ENCODE measurements around the gene TECRL.

Gene TECRL, protein sequence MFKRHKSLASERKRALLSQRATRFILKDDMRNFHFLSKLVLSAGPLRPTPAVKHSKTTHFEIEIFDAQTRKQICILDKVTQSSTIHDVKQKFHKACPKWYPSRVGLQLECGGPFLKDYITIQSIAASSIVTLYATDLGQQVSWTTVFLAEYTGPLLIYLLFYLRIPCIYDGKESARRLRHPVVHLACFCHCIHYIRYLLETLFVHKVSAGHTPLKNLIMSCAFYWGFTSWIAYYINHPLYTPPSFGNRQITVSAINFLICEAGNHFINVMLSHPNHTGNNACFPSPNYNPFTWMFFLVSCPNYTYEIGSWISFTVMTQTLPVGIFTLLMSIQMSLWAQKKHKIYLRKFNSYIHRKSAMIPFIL

GRCh38 chr4:64409300-64409699 is at the start of gene TECRL:
TSS of gene TECRL (minus strand) at chr4:64409450. CDS start at chr4:64409351, 99 bp downstream.
- no peak for DNase-seq (ENCODE audit: extremely low read depth in 1 of 2, low read depth in 1 of 2)

- no peak for DNase-seq (ENCODE audit: extremely low read depth in 1 of 2, low read depth in 1 of 2)
Measured at GRCh38 chr4:64432674-64433073, 23.4 kb upstream of the TECRL start.

- DNase-seq (ENCODE audit: extremely low read depth in 1 of 2, low read depth in 1 of 2), result no peak
Measured at GRCh38 chr4:64430933-64431332, 21.7 kb upstream of the TECRL start.

DNA sequence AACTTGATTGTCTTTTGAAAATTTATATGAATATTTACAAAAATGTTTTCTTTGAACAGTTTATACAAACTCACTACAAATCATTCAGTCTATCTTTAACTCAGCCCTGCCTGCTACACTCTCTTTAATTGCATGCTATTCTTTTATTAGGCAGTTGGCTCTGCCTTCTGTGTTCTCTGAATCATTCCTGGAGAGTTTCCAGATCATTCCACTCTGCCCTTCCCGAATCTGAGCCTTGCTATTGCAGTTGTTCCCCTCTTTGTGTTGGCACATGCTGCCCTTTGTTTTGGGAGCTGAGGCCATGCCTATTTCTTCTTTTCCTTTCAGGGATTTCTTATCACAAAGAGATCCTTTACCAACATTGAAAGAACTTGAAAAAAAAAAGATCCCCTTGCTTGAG is 8.7 kb upstream of the TECRL start:
- DNase-seq (ENCODE audit: extremely low read depth in 1 of 2, low read depth in 1 of 2), result no peak

- DNase-seq (ENCODE audit: extremely low read depth in 1 of 2, low read depth in 1 of 2), result no peak
Measured at GRCh38 chr4:64407000-64407399, 2.2 kb downstream of the TECRL start.

- DNase-seq (ENCODE audit: extremely low read depth in 1 of 2, low read depth in 1 of 2), result no peak
Measured at GRCh38 chr4:64405761-64406160, 3.5 kb downstream of the TECRL start.

- no peak for DNase-seq (ENCODE audit: extremely low read depth in 1 of 2, low read depth in 1 of 2)
Measured at GRCh38 chr4:64402684-64403083, 6.6 kb downstream of the TECRL start.

DNA sequence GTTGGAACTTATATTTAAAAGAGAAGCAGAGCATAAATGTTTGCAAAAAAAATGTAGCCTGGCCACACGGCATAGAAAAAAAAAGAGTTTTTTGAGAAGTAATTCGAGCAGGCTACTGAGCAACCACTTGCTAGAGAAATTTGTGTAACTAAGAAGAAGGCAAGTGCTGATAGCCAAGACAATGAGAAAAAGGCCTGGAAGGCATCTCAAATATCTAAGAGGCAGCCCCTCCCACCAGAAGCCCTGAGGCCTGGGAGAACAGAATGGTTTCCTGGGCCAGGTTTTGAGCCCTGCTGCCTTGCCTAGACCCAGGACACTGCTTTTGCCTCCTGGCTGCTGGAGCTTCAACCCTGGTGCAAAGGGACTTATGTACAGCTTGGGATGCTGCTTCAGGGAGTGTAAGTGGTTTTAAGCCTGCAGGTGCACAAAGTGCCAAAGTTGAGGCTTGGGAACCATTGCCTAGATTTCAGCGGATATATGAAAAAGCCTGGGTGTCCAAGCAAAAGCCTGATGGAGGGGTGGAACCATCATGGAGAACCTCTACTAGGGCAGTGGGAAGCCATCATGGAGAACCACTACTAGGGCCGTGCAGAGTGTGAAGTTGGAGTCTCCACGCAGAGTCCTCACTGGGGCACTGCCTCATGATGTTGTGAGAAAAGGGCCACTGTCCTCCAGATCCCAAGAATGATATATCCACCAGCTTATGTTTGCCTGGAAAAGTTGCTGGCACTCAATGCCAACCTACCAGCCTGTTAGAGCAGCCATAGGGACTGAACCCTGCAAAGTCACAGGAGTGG is 9.7 kb downstream of the TECRL start:
- no peak for DNase-seq (ENCODE audit: extremely low read depth in 1 of 2, low read depth in 1 of 2)

DNA sequence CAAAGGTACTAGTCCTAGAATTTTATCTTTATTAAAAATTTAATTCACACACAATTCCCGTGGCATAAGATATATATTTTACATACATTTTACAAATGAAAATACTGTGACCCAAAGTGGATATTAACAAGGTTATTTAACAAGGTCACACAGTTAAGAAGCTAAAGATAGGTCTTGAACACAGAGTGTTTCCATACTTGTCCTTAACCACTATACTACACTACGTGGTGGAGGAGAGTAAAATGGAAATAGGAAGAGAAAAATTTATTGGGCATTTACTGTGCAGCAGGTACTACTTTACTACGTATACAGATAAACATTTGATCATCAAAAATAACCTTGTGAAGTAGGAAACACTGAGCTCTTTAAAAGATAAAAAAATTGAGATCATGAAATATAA is 14.8 kb downstream of the TECRL start:
- no peak for DNase-seq (ENCODE audit: extremely low read depth in 1 of 2, low read depth in 1 of 2)

DNA sequence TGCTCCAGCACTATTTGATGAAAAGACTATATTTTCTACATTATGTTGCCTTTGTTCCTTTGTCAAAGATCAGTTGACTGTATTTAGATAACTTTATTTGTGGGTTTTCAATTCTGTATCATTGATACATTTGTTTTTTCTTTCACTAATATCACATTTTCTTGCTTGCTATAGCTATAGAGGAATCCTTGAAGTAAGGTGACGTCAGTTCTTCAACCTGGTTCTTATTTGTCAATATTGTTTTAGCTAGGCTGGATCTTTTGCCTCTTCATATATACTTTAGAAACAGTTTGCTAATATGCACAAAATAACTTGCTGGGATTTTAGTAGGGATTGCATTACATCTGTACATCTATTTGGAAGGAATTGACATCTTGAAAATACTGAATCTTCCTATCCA is 21.0 kb downstream of the TECRL start:
- no peak for DNase-seq (ENCODE audit: extremely low read depth in 1 of 2, low read depth in 1 of 2)

- DNase-seq (ENCODE audit: extremely low read depth in 1 of 2, low read depth in 1 of 2), result no peak
Measured at GRCh38 chr4:64385220-64385619, 24.0 kb downstream of the TECRL start.

DNA sequence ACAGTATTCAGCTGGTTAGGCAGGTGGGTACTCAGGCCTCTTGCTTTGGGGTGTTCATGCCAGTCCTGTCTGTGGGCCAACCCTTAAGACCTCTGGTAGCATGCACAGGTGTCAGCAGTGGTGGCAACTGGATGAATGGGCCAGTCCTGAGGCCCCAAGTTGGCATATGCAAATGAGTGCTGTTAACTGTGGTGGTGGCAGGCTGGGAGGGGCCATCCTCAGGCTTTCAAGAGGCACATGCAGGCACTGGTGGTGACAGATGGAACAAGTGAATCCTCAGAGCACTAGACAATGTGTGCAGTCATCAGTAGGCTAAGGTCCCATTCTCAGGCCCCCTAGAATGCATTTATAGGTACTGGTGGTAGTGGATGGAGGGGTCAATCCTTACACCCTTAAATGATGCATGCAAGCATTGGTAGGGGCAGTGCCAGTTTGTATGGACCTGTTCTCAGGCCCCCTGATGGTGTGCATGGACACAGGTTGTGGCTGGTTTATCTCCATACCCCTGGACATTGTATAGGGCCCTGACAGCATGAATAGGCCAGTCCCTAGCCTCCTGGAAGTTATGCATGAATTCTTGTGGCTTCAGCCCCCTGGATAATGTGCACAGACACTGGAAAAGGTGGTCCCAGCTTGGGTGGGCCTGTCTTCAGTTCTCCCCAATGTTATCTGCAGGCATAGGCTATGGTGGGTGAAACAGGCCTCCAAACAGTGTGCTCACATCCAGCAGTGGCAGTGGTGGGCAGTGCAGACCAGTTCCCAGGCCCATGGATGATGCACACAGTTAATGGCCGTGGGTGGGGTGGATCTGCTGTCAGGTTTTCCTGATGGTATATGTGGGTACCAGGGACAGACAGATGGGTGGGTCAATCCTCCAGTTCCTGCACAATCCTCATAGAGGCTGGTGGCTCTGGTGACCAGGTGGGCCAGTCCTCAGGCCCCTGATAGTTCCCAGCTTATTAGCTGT is 24.7 kb downstream of the TECRL start:
- DNase-seq (ENCODE audit: extremely low read depth in 1 of 2, low read depth in 1 of 2), result no peak

GRCh38 chr4:64368741-64369140 is 40.5 kb downstream of the TECRL start:
- DNase-seq (ENCODE audit: extremely low read depth in 1 of 2, low read depth in 1 of 2), result no peak

- no peak for DNase-seq (ENCODE audit: extremely low read depth in 1 of 2, low read depth in 1 of 2)
Measured at GRCh38 chr4:64361399-64361740, 47.9 kb downstream of the TECRL start.

DNA sequence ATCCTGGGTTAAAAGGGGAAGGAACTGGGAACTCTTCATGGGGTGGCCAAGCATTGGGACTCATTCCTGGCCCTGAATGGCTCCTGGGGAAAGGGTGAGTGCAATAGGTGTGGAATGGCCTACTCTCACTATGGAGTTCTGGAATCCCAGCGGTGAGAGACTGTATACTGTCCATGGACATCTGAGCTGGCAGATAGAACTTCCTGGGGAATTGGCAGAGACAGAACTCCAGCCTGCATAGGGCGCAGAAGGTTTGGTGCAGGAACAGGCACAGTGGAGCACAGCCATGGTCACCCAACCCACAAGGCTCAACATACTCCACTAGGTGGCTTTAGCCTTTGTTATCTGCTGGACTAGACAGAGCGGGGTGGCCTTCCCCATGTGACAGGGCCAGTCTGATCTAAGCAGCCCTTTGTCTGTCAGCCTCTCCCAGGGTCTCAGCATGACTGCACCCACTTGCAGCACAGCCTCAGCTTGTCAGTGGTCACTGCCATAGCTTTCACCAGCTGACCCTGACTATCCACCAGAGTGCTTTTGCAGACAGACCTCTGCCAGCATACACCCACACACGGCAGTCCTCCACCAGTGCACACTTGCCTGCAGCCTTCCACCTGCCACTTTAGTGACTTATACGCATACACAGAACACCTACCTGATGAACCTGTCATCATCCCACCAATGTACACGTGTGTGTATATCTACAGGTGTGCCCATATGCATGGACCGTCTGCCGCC is 48.4 kb downstream of the TECRL start:
- DNase-seq (ENCODE audit: extremely low read depth in 1 of 2, low read depth in 1 of 2), result no peak

GRCh38 chr4:64359489-64359888 is 49.8 kb downstream of the TECRL start:
- DNase-seq (ENCODE audit: extremely low read depth in 1 of 2, low read depth in 1 of 2), result no peak

DNA sequence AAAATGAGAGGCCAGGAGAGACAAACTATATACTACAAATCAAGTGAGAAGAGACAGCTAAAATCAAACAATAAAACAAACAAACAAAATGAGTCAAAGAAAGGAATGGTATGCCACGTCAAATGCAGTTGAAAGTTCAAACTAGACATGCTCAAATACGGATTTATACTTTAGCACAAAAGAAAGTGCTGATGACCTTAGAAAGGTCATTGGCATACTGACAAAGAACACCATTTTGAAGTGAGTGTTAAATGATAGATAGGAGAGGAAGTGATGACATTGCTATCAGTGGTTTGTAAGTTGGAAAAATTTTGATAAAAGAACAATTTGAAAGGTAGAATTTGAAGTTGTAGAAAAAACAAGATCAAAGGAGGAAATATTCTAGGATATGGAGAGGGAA is 55.3 kb downstream of the TECRL start:
- no peak for DNase-seq (ENCODE audit: extremely low read depth in 1 of 2, low read depth in 1 of 2)

DNA sequence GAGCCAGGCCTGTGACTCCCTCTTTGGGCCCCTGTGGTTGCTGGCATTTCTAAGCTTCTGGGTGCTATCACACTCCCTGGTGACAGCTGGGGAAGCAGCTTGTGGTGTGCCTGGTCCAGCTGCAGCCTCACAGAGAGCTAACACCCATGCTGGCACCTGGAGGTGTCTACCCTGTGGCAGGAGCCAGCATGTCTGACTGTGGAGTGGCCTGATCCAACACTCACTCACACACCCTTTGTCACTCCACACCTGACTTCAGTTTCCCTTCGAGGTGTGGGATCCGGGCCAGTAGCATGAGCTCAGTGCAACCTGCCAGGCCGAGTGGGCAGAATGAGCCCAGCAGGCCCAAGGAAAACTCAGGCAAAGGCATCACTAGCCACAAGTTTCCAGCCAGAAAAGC is 67.5 kb downstream of the TECRL start:
- DNase-seq (ENCODE audit: extremely low read depth in 1 of 2, low read depth in 1 of 2), result no peak

DNA sequence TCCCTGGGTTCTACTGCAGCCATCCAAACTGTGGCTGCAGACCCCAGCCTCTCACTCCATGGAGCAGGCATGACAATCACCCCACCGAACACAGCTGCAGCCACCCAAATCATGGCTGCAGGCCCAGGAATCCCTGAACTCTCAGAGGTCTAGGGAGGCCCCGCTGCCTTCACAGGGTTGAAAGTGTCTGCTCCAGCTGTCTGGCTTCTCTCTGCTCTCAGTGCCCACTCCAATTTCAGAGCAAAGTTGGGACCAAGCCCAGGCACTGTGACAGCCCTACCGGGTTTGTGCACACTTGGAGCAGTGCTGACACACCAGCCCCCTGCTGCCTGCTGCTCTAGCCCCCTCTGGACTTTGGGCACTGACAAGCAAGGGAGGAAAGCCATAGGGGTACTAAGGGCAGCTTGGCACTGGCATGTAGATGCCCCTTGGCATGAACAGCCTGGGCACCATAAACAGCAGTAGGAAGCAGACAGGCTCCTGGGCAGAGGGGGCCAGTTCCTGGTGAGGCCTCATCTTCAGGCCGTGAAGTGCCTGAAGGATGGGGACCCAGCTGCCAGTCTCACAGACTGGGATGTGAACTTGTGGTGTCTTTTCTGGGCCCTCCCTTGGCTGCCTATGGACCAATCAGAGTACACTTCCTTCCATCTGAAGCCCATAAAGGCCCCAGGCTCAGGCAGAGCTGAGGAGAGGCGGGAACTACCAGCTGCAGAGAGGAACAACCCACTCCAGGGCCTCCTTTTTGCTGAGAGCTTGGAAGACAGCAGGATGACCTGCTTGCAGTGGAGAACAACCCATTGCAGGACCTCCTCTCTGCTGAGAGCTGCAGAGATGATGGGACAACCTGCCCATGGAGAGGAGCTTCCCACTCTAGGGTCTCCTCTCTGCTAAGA is 68.8 kb downstream of the TECRL start:
- DNase-seq (ENCODE audit: extremely low read depth in 1 of 2, low read depth in 1 of 2), result no peak

- DNase-seq (ENCODE audit: extremely low read depth in 1 of 2, low read depth in 1 of 2), result no peak
Measured at GRCh38 chr4:64334964-64335363, 74.3 kb downstream of the TECRL start.

Data from activated CD8-positive, alpha-beta memory T cell treated with anti-CD3 and anti-CD28 coated beads for 1 hour (primary cell).